Measurements from ENCODE around the gene CDK1.

CDK1 gene

GRCh38 chr10:60798031-60798430 lies 19.8 kb downstream of the CDK1 start:
- Histone ChIP-seq H3K4me3 (ENCODE audit: low read depth, low read length) (no peak overlapping the region), H3K79me2 (ENCODE audit: control insufficient read depth, insufficient read depth, low read length, unreplicated experiment) (no peaks in the 10 kb centered on the region), H3K27me3 (ENCODE audit: insufficient read depth, low read length) (no peaks in the 10 kb centered on the region), H3K27ac (ENCODE audit: low read depth, low read length) (no peak overlapping the region; the same call in 1 of the 2 replicates), H3K36me3 (ENCODE audit: insufficient read depth, low read length) (peaks cover 21% of the 10 kb centered on the region), H3K4me1 (ENCODE audit: control insufficient read depth, insufficient read depth, low read length, unreplicated experiment) (peaks cover 4% of the 10 kb centered on the region), H2AFZ (ENCODE audit: low read length, unreplicated experiment) (no peak overlapping the region)

- Histone ChIP-seq H2AFZ (ENCODE audit: low read length, unreplicated experiment) (no peak overlapping the region), H3K27ac (ENCODE audit: low read depth, low read length) (no peak overlapping the region), H3K36me3 (ENCODE audit: insufficient read depth, low read length) (peaks cover 21% of the 10 kb centered on the region), H3K79me2 (ENCODE audit: control insufficient read depth, insufficient read depth, low read length, unreplicated experiment) (no peaks in the 10 kb centered on the region), H3K27me3 (ENCODE audit: insufficient read depth, low read length) (no peaks in the 10 kb centered on the region), H3K4me1 (ENCODE audit: control insufficient read depth, insufficient read depth, low read length, unreplicated experiment) (peaks cover 4% of the 10 kb centered on the region), H3K4me3 (ENCODE audit: low read depth, low read length) (no peak overlapping the region)
Observed at GRCh38 chr10:60798870-60799269, 20.6 kb downstream of the CDK1 start.

- no peaks in the 10 kb centered on the region for H3K79me2 ChIP-seq (ENCODE audit: control insufficient read depth, insufficient read depth, low read length, unreplicated experiment)
- H2AFZ ChIP-seq (ENCODE audit: low read length, unreplicated experiment): no peak overlapping the region
- H3K36me3 ChIP-seq (ENCODE audit: insufficient read depth, low read length): peaks cover 12% of the 10 kb centered on the region; the same call in 1 of the 2 replicates
- H3K27ac ChIP-seq (ENCODE audit: low read depth, low read length): no peak overlapping the region
- H3K4me3 ChIP-seq (ENCODE audit: low read depth, low read length): no peak overlapping the region
- peaks cover 4% of the 10 kb centered on the region for H3K4me1 ChIP-seq (ENCODE audit: control insufficient read depth, insufficient read depth, low read length, unreplicated experiment)
- H3K27me3 ChIP-seq (ENCODE audit: insufficient read depth, low read length): no peaks in the 10 kb centered on the region
Observed at GRCh38 chr10:60799971-60800650, 21.8 kb downstream of the CDK1 start.

- H3K27ac ChIP-seq (ENCODE audit: low read depth, low read length): no peak overlapping the region
- H3K4me1 ChIP-seq (ENCODE audit: control insufficient read depth, insufficient read depth, low read length, unreplicated experiment): peaks cover 4% of the 10 kb centered on the region
- H3K79me2 ChIP-seq (ENCODE audit: control insufficient read depth, insufficient read depth, low read length, unreplicated experiment): no peaks in the 10 kb centered on the region
- peaks cover 6% of the 10 kb centered on the region; the same call in 1 of the 2 replicates for H3K36me3 ChIP-seq (ENCODE audit: insufficient read depth, low read length)
- H3K4me3 ChIP-seq (ENCODE audit: low read depth, low read length): no peak overlapping the region
- no peaks in the 10 kb centered on the region for H3K27me3 ChIP-seq (ENCODE audit: insufficient read depth, low read length)
- no peak overlapping the region for H2AFZ ChIP-seq (ENCODE audit: low read length, unreplicated experiment)
Observed at GRCh38 chr10:60800918-60801317, 22.6 kb downstream of the CDK1 start.

- Histone ChIP-seq H3K79me2 (ENCODE audit: control insufficient read depth, insufficient read depth, low read length, unreplicated experiment) (no peaks in the 10 kb centered on the region), H3K27me3 (ENCODE audit: insufficient read depth, low read length) (no peaks in the 10 kb centered on the region), H2AFZ (ENCODE audit: low read length, unreplicated experiment) (no peak overlapping the region), H3K27ac (ENCODE audit: low read depth, low read length) (no peak overlapping the region), H3K4me1 (ENCODE audit: control insufficient read depth, insufficient read depth, low read length, unreplicated experiment) (peaks cover 4% of the 10 kb centered on the region), H3K36me3 (ENCODE audit: insufficient read depth, low read length) (peaks cover under 1% of the 10 kb centered on the region; the same call in 1 of the 2 replicates), H3K4me3 (ENCODE audit: low read depth, low read length) (no peak overlapping the region)
Observed at GRCh38 chr10:60801522-60801921, 23.2 kb downstream of the CDK1 start.

- Histone ChIP-seq H3K27me3 (ENCODE audit: insufficient read depth, low read length) (no peaks in the 10 kb centered on the region), H3K79me2 (ENCODE audit: control insufficient read depth, insufficient read depth, low read length, unreplicated experiment) (no peaks in the 10 kb centered on the region), H2AFZ (ENCODE audit: low read length, unreplicated experiment) (no peak overlapping the region), H3K36me3 (ENCODE audit: insufficient read depth, low read length) (no peaks in the 10 kb centered on the region), H3K4me1 (ENCODE audit: control insufficient read depth, insufficient read depth, low read length, unreplicated experiment) (no peaks in the 10 kb centered on the region), H3K4me3 (ENCODE audit: low read depth, low read length) (no peak overlapping the region), H3K27ac (ENCODE audit: low read depth, low read length) (no peak overlapping the region)
Observed at GRCh38 chr10:60803433-60803832, 25.2 kb downstream of the CDK1 start.

GRCh38 chr10:60803865-60804264 lies 25.6 kb downstream of the CDK1 start:
- no peak overlapping the region for H3K4me3 ChIP-seq (ENCODE audit: low read depth, low read length)
- no peak overlapping the region for H2AFZ ChIP-seq (ENCODE audit: low read length, unreplicated experiment)
- H3K4me1 ChIP-seq (ENCODE audit: control insufficient read depth, insufficient read depth, low read length, unreplicated experiment): peaks cover under 1% of the 10 kb centered on the region
- no peaks in the 10 kb centered on the region for H3K36me3 ChIP-seq (ENCODE audit: insufficient read depth, low read length)
- no peak overlapping the region for H3K27ac ChIP-seq (ENCODE audit: low read depth, low read length)
- no peaks in the 10 kb centered on the region for H3K27me3 ChIP-seq (ENCODE audit: insufficient read depth, low read length)
- H3K79me2 ChIP-seq (ENCODE audit: control insufficient read depth, insufficient read depth, low read length, unreplicated experiment): no peaks in the 10 kb centered on the region

- Histone ChIP-seq H3K4me3 (ENCODE audit: low read depth, low read length) (no peak overlapping the region), H3K4me1 (ENCODE audit: control insufficient read depth, insufficient read depth, low read length, unreplicated experiment) (peaks cover 19% of the 10 kb centered on the region), H3K27ac (ENCODE audit: low read depth, low read length) (no peak overlapping the region), H3K36me3 (ENCODE audit: insufficient read depth, low read length) (no peaks in the 10 kb centered on the region), H3K27me3 (ENCODE audit: insufficient read depth, low read length) (no peaks in the 10 kb centered on the region), H3K79me2 (ENCODE audit: control insufficient read depth, insufficient read depth, low read length, unreplicated experiment) (no peaks in the 10 kb centered on the region), H2AFZ (ENCODE audit: low read length, unreplicated experiment) (no peak overlapping the region)
Observed at GRCh38 chr10:60806921-60807320, 28.6 kb downstream of the CDK1 start.

GRCh38 chr10:60807499-60807898 lies 29.2 kb downstream of the CDK1 start:
- no peaks in the 10 kb centered on the region for H3K36me3 ChIP-seq (ENCODE audit: insufficient read depth, low read length)
- no peak overlapping the region for H3K4me3 ChIP-seq (ENCODE audit: low read depth, low read length)
- H3K4me1 ChIP-seq (ENCODE audit: control insufficient read depth, insufficient read depth, low read length, unreplicated experiment): peaks cover 19% of the 10 kb centered on the region
- no peak overlapping the region for H3K27ac ChIP-seq (ENCODE audit: low read depth, low read length)
- no peaks in the 10 kb centered on the region for H3K79me2 ChIP-seq (ENCODE audit: control insufficient read depth, insufficient read depth, low read length, unreplicated experiment)
- H2AFZ ChIP-seq (ENCODE audit: low read length, unreplicated experiment): no peak overlapping the region
- no peaks in the 10 kb centered on the region for H3K27me3 ChIP-seq (ENCODE audit: insufficient read depth, low read length)

GRCh38 chr10:60808036-60808435 lies 29.8 kb downstream of the CDK1 start:
- Histone ChIP-seq H3K79me2 (ENCODE audit: control insufficient read depth, insufficient read depth, low read length, unreplicated experiment) (no peaks in the 10 kb centered on the region), H2AFZ (ENCODE audit: low read length, unreplicated experiment) (no peak overlapping the region), H3K4me3 (ENCODE audit: low read depth, low read length) (no peak overlapping the region), H3K36me3 (ENCODE audit: insufficient read depth, low read length) (no peaks in the 10 kb centered on the region), H3K27me3 (ENCODE audit: insufficient read depth, low read length) (no peaks in the 10 kb centered on the region), H3K27ac (ENCODE audit: low read depth, low read length) (no peak overlapping the region), H3K4me1 (ENCODE audit: control insufficient read depth, insufficient read depth, low read length, unreplicated experiment) (peaks cover 19% of the 10 kb centered on the region)

- no peaks in the 10 kb centered on the region for H3K36me3 ChIP-seq (ENCODE audit: insufficient read depth, low read length)
- H3K79me2 ChIP-seq (ENCODE audit: control insufficient read depth, insufficient read depth, low read length, unreplicated experiment): no peaks in the 10 kb centered on the region
- no peak overlapping the region for H2AFZ ChIP-seq (ENCODE audit: low read length, unreplicated experiment)
- peaks cover 19% of the 10 kb centered on the region for H3K4me1 ChIP-seq (ENCODE audit: control insufficient read depth, insufficient read depth, low read length, unreplicated experiment)
- no peaks in the 10 kb centered on the region for H3K27me3 ChIP-seq (ENCODE audit: insufficient read depth, low read length)
- no peak overlapping the region for H3K4me3 ChIP-seq (ENCODE audit: low read depth, low read length)
- H3K27ac ChIP-seq (ENCODE audit: low read depth, low read length): no peak overlapping the region
Observed at GRCh38 chr10:60809157-60809556, 30.9 kb downstream of the CDK1 start.
